ENCODE measurements around the gene STT3B. TPM values are rescaled to one million over a fixed set of nuclear protein-coding genes. Genes with fewer than 3 reads are reported as not detected.

The STT3B gene
- total and polyA plus RNA-seq, 7 experiments from 2014 or later = 109 to 149 (median 131) TPM

GRCh38 chr3:31491660-31492059, 41.1 kb upstream of the STT3B start:
- ATAC-seq = no peak

DNA sequence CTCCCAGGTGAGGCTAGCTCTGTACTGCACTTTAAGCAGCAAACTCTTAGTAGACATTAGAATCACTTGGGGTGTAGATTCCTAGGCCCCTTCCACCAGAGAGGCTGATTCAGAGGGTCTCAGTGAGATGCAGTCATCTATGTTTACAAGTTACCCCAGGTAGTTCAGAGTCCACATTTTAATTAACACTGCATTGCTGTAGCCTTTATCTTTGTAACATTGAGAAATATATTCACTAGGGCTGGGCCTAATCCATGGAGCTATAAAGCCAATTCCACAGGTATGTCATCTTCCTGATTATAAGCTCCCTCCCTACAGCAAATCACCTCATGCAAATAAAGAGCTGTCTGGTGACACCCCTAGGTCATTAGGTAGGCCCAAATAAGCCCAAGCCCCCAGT, 39.6 kb upstream of the STT3B start:
- intact Hi-C loops (cut with micrococcal nuclease) = no loop called here
- DNase-seq (no peak), ATAC-seq (no peak)
- Histone ChIP-seq H3K27ac (ENCODE audit: low read depth, low read length) (no peak overlapping the region), H3K27me3 (ENCODE audit: control insufficient read depth in 2 of 2, insufficient read depth in 2 of 2, low read length in 2 of 2) (no peaks in the 10 kb centered on the region), H3K9me3 (ENCODE audit: control insufficient read depth in 2 of 3, low read length in 3 of 3) (no peaks in the 10 kb centered on the region), H3K36me3 (ENCODE audit: control insufficient read depth in 2 of 3, insufficient read depth in 3 of 3, low read length in 3 of 3) (no peaks in the 10 kb centered on the region), H3K4me3 (ENCODE audit: low read length) (no peak overlapping the region), H3K4me1 (ENCODE audit: control insufficient read depth in 2 of 2, insufficient read depth in 2 of 2, low read length in 2 of 2) (no peaks in the 10 kb centered on the region)
- ChIA-PET CTCF (no interaction called here), POLR2A (no interaction called here)
- no peak overlapping the region for H3K27ac Mint-ChIP-seq
- H3K36me3 Mint-ChIP-seq = peaks cover 9 to 18% (median 11%) of the 10 kb centered on the region in 5 donors
- no peak overlapping the region for H3K4me3 Mint-ChIP-seq
- peaks cover 6 to 40% (median 14%) of the 10 kb centered on the region in 11 donors for H3K9me3 Mint-ChIP-seq
- peaks cover 0 to 2% (median 0%) of the 10 kb centered on the region in 7 donors for H3K4me1 Mint-ChIP-seq
- H3K27me3 Mint-ChIP-seq = no peaks in the 10 kb centered on the region

More at GRCh38 chr3:31491660-31492059, 41.1 kb upstream of the STT3B start:
- H3K27ac Mint-ChIP-seq = no peak overlapping the region
- Histone ChIP-seq H3K27me3 (ENCODE audit: control insufficient read depth in 2 of 2, insufficient read depth in 2 of 2, low read length in 2 of 2) (no peaks in the 10 kb centered on the region), H3K9me3 (ENCODE audit: control insufficient read depth in 2 of 3, low read length in 3 of 3) (no peaks in the 10 kb centered on the region), H3K4me3 (ENCODE audit: low read length) (no peak overlapping the region), H3K4me1 (ENCODE audit: control insufficient read depth in 2 of 2, insufficient read depth in 2 of 2, low read length in 2 of 2) (no peaks in the 10 kb centered on the region), H3K36me3 (ENCODE audit: control insufficient read depth in 2 of 3, insufficient read depth in 3 of 3, low read length in 3 of 3) (no peaks in the 10 kb centered on the region), H3K27ac (ENCODE audit: low read depth, low read length) (no peak overlapping the region)
- ChIA-PET POLR2A (no interaction called here), CTCF (no interaction called here)
- intact Hi-C loops (cut with micrococcal nuclease) = no loop called here
- no peaks in the 10 kb centered on the region for H3K27me3 Mint-ChIP-seq
- no peak for DNase-seq
- H3K4me3 Mint-ChIP-seq = no peak overlapping the region
- H3K4me1 Mint-ChIP-seq = peaks cover 0 to 5% (median 0%) of the 10 kb centered on the region in 7 donors
- H3K36me3 Mint-ChIP-seq = peaks cover 9 to 20% (median 13%) of the 10 kb centered on the region in 5 donors
- H3K9me3 Mint-ChIP-seq = peaks cover 6 to 43% (median 14%) of the 10 kb centered on the region in 11 donors

DNA sequence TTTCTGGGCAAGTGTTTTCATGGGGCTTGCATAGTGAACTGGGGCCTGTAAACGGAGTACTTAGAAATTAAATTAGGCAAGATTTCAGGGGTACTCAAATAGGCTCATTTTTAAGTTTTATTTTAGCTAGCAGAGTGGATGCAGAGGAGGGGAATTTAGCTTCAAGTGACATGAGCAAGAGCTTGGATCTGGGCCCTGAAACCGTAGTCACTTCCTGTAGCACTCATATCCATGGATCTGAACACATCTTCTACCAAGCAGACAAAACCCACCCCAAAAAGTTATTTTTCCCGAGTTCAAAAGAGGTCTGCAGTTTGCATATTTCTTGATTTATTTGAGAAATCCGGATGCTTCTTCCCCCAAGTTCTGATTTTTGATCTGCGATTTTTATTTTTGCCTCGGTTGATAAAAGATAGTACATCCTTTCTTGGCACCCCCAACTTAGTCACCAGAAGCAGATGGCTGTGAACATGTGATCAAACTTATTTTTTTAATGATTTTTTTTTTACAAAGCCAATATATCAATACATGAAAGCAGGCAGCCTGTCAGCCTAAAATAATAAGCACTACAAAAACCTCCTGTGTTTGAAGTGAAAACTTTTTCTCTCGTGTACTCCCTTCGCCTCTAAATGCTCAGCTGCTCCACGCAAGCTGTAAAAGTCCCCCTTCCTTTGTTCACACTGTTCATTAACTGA, 36.6 kb upstream of the STT3B start:
- H3K27ac ChIP-seq (ENCODE audit: low read depth, low read length) = no peak overlapping the region
- intact Hi-C loops (cut with micrococcal nuclease) = no loop called here
- no peaks in the 10 kb centered on the region for H3K27me3 ChIP-seq (ENCODE audit: control insufficient read depth in 2 of 2, insufficient read depth in 2 of 2, low read length in 2 of 2)
- H3K4me1 Mint-ChIP-seq = peaks cover 0 to 1% (median 0%) of the 10 kb centered on the region in 7 donors
- no peak overlapping the region for H3K4me3 Mint-ChIP-seq
- no peaks in the 10 kb centered on the region for H3K9me3 ChIP-seq (ENCODE audit: control insufficient read depth in 2 of 3, low read length in 3 of 3)
- no peak overlapping the region for H3K4me3 ChIP-seq (ENCODE audit: low read length)
- peaks cover 3 to 6% (median 4%) of the 10 kb centered on the region in 5 donors for H3K36me3 Mint-ChIP-seq
- POLR2A ChIA-PET = interaction anchor here (0.5 to 1.4 kb wide), 3 partner anchors 8 to 860 kb away, joined by 3 read pairs; no protein-coding TSS in a partner anchor
- CTCF ChIA-PET = no interaction called here
- peak overlapping the region in 1 of 9 donors; percentile 1 for H3K27ac Mint-ChIP-seq
- peaks cover 3 to 18% (median 6%) of the 10 kb centered on the region in 11 donors for H3K9me3 Mint-ChIP-seq
- H3K4me1 ChIP-seq (ENCODE audit: control insufficient read depth in 2 of 2, insufficient read depth in 2 of 2, low read length in 2 of 2) = no peaks in the 10 kb centered on the region
- ATAC-seq = no peak
- H3K27me3 Mint-ChIP-seq = peaks cover 0 to 3% (median 0%) of the 10 kb centered on the region in 5 donors
- no peak for DNase-seq
- H3K36me3 ChIP-seq (ENCODE audit: control insufficient read depth in 2 of 3, insufficient read depth in 3 of 3, low read length in 3 of 3) = no peaks in the 10 kb centered on the region

DNA sequence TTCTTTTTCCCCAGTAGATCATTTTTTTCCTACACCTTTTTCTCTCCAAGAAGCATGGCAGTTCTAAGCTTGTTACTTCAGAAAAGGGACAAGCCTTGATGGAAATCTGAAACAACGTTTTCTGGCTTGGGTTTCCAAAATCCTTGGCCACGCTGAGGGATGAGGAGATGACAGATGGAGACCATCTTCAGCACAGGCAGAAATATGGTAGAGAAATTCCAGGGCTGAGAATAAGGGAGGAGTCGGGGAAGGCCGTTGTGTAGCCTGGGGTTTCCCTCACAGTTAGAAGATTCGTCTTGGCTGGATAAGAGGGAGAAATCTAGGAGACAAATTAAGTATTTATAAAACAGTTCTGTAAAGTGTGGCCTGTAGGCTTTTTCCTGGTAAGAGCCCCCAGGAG, 33.9 kb upstream of the STT3B start:
- POLR2A ChIA-PET = interaction anchor here (0.8 kb wide), 1 partner anchor 635 kb away, joined by 4 read pairs; no protein-coding TSS in a partner anchor

DNA sequence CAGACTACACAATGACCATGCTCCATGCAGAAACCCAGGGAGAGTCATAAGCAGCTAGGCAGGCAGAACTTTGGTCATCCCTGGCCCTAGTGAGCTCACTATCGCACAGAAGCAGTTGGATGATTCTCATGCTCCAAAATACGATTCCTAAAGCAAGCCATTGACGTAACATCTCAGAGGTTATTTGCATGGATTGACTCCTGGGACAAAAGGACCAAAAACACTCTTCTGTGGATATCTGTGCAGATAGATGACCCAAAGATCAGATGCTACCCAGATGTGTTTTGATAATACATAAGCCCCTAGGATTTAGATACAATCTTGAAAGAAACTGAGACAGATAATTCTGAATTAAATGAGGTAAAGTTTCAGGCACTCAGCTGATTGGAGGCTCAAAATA, 33.4 kb upstream of the STT3B start:
- POLR2A ChIA-PET = interaction anchor here (0.8 kb wide), 1 partner anchor 635 kb away, joined by 4 read pairs; no protein-coding TSS in a partner anchor
- H3K27ac Mint-ChIP-seq = no peak overlapping the region
- H3K4me1 ChIP-seq (ENCODE audit: control insufficient read depth in 2 of 2, insufficient read depth in 2 of 2, low read length in 2 of 2) = peaks cover 0 to 6% of the 10 kb centered on the region in 2 donors
- H3K36me3 Mint-ChIP-seq = peaks cover 0 to 2% (median 0%) of the 10 kb centered on the region in 5 donors
- H3K9me3 Mint-ChIP-seq = peaks cover 0 to 13% (median 0%) of the 10 kb centered on the region in 11 donors
- H3K4me3 ChIP-seq (ENCODE audit: low read length) = no peak overlapping the region
- intact Hi-C loops (cut with micrococcal nuclease) = no loop called here
- peaks cover 0 to 16% (median 3%) of the 10 kb centered on the region in 7 donors for H3K4me1 Mint-ChIP-seq
- CTCF ChIA-PET = interaction anchor here (0.6 kb wide), 1 partner anchor 904 kb away, joined by 3 read pairs; no protein-coding TSS in a partner anchor
- H3K27me3 ChIP-seq (ENCODE audit: control insufficient read depth in 2 of 2, insufficient read depth in 2 of 2, low read length in 2 of 2) = no peaks in the 10 kb centered on the region
- H3K36me3 ChIP-seq (ENCODE audit: control insufficient read depth in 2 of 3, insufficient read depth in 3 of 3, low read length in 3 of 3) = no peaks in the 10 kb centered on the region
- DNase-seq (no peak), ATAC-seq (no peak)
- H3K4me3 Mint-ChIP-seq = no peak overlapping the region
- H3K27ac ChIP-seq (ENCODE audit: low read depth, low read length) = no peak overlapping the region
- no peaks in the 10 kb centered on the region for H3K9me3 ChIP-seq (ENCODE audit: control insufficient read depth in 2 of 3, low read length in 3 of 3)
- peaks cover 0 to 7% (median 0%) of the 10 kb centered on the region in 5 donors for H3K27me3 Mint-ChIP-seq

More for the DNA sequence above, 33.9 kb upstream of the STT3B start:
- Mint-ChIP-seq H3K4me3 (no peak overlapping the region), H3K9me3 (peaks cover 0 to 13% (median 0%) of the 10 kb centered on the region in 11 donors), H3K36me3 (peaks cover 0 to 2% (median 0%) of the 10 kb centered on the region in 5 donors), H3K27ac (peak overlapping the region in 1 of 9 donors; percentile 60), H3K4me1 (peaks cover 0 to 13% (median under 1%) of the 10 kb centered on the region in 7 donors), H3K27me3 (peaks cover 0 to 4% (median 0%) of the 10 kb centered on the region in 5 donors)
- ATAC-seq (no peak), DNase-seq (no peak)
- H3K9me3 ChIP-seq (ENCODE audit: control insufficient read depth in 2 of 3, low read length in 3 of 3) = no peaks in the 10 kb centered on the region
- intact Hi-C loops (cut with micrococcal nuclease) = no loop called here
- CTCF ChIA-PET = no interaction called here
- H3K36me3 ChIP-seq (ENCODE audit: control insufficient read depth in 2 of 3, insufficient read depth in 3 of 3, low read length in 3 of 3) = no peaks in the 10 kb centered on the region
- H3K27me3 ChIP-seq (ENCODE audit: control insufficient read depth in 2 of 2, insufficient read depth in 2 of 2, low read length in 2 of 2) = no peaks in the 10 kb centered on the region
- H3K27ac ChIP-seq (ENCODE audit: low read depth, low read length) = no peak overlapping the region
- peaks cover 0 to 6% of the 10 kb centered on the region in 2 donors for H3K4me1 ChIP-seq (ENCODE audit: control insufficient read depth in 2 of 2, insufficient read depth in 2 of 2, low read length in 2 of 2)
- H3K4me3 ChIP-seq (ENCODE audit: low read length) = no peak overlapping the region

GRCh38 chr3:31502803-31503221, 29.9 kb upstream of the STT3B start:
- POLR2A ChIA-PET = no interaction called here
- Histone ChIP-seq H3K9me3 (ENCODE audit: control insufficient read depth in 2 of 3, low read length in 3 of 3) (no peaks in the 10 kb centered on the region), H3K36me3 (ENCODE audit: control insufficient read depth in 2 of 3, insufficient read depth in 3 of 3, low read length in 3 of 3) (no peaks in the 10 kb centered on the region), H3K27ac (ENCODE audit: low read depth, low read length) (no peak overlapping the region), H3K4me1 (ENCODE audit: control insufficient read depth in 2 of 2, insufficient read depth in 2 of 2, low read length in 2 of 2) (peaks cover 12 to 15% of the 10 kb centered on the region in 2 donors), H3K27me3 (ENCODE audit: control insufficient read depth in 2 of 2, insufficient read depth in 2 of 2, low read length in 2 of 2) (no peaks in the 10 kb centered on the region), H3K4me3 (ENCODE audit: low read length) (no peak overlapping the region)
- no peak overlapping the region for H3K4me3 Mint-ChIP-seq
- intact Hi-C loops (cut with micrococcal nuclease) = no loop called here
- CTCF ChIA-PET = interaction anchor here (0.5 kb wide), 1 partner anchor 276 kb away, joined by 3 read pairs; no protein-coding TSS in a partner anchor
- no peak overlapping the region for H3K27ac Mint-ChIP-seq
- ATAC-seq = peak; percentile 69
- H3K4me1 Mint-ChIP-seq = peaks cover 21 to 42% (median 24%) of the 10 kb centered on the region in 7 donors
- peaks cover 0 to 1% (median 0%) of the 10 kb centered on the region in 5 donors for H3K36me3 Mint-ChIP-seq
- peaks cover 0 to 8% (median 0%) of the 10 kb centered on the region in 5 donors for H3K27me3 Mint-ChIP-seq
- H3K9me3 Mint-ChIP-seq = peaks cover 0 to 10% (median 0%) of the 10 kb centered on the region in 11 donors
- DNase-seq = no peak
